NCI-H524 treated with DMSO at 0.1 percent for 48 hours (cell line): ENCODE data around the gene IQSEC3.
"Not testable (repeated sequence)": the region's sequence is repeated elsewhere in the genome, so short reads cannot be mapped to it uniquely, and the experiment has no call there.

ENCODE experiments used
- DNase-seq: peaks from one replicate; lab custom pipeline; 2025; lab: John Stamatoyannopoulos, UW

The IQSEC3 gene

GRCh38 chr12:66428-66781, at the start of gene IQSEC3:
IQSEC3 (plus strand) TSS chr12:66767; CDS start chr12:66883, 116 bp downstream.
- DNase-seq = not testable (repeated sequence)

GRCh38 chr12:17370-18340, 48.9 kb upstream of the IQSEC3 start:
- DNase-seq = not testable (repeated sequence)

- DNase-seq = not testable (repeated sequence)
These were observed 47.6 kb upstream of the IQSEC3 start for GRCh38 chr12:18821-19567.

GRCh38 chr12:19906-20305, 46.7 kb upstream of the IQSEC3 start:
- DNase-seq = not testable (repeated sequence)

DNA sequence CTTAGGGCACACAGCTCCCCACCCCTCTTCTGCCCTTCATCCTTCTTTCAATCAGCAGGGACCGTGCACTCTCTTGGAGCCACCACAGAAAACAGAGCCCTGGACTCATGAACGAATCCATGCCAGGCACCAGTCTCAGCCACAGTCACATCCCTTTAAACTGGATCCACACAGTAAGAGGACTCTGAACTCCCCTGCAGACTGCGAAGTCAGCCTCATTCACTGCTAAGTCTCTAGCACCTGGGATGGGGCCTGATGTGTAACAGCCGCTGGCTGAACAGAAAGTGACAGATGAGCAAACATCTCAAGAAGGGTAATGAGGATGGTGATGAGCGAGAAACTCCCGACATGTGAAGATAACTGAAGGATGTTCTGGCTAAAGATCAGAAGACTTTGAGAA, 45.8 kb upstream of the IQSEC3 start:
- DNase-seq = no peak

DNA sequence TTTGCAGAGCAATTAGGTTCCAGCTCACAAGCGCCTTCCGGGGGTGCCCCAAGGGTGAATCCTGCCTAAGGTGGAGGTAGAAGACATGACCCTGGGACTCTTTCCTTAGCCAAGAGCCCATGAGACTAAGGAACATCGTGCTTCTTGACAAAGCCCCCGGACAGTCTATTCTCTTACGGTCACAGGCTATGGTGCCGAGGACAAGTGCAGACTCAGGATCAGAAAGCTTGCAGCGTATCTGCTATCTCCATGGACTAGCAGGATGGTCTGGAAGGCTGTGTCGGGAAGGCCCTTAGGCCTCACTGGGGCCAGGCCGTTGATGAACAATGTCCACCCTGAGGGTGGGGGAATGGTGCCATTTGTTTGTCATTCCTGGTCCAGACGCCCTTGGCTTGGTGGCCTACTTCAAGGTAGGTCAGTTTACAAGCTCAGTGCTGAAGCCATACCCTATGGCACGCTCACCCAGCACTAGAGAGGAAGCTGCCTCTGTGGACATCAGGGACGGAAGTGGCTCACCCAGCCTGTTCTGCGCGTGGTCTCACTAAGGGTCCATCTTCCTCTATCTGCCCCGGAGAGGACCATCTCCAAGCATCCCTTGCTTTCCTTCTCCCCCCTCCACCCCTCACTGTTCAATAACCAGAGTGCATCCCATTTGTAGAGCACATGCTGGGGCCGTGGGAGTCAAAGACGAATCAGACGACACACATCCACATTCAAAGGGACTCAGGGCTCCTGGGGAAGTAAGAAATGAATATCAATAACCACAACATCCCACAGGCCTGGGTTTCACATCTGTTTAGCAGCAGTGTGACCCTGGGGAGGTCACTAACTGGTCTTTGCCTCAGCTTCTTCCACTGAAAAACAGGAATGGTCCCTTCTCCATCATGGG, 45.0 kb upstream of the IQSEC3 start:
- no peak for DNase-seq

DNA sequence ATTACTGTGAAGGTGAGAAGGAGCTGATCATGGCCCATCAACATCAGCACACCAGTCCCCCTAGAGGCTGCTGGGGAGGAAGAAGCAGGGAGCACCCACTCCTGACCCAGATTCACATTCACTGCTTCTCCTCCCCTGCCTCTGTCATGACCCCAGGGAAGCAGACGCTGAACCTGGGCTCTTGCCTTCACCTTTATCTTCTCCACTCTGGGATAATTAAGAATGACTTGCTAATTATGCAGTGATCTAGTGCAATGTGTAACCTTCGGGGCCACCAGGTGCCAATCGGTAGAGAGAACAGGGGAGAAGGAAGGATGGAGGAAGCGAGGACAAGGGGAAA, 44.4 kb upstream of the IQSEC3 start:
- DNase-seq = no peak

DNA sequence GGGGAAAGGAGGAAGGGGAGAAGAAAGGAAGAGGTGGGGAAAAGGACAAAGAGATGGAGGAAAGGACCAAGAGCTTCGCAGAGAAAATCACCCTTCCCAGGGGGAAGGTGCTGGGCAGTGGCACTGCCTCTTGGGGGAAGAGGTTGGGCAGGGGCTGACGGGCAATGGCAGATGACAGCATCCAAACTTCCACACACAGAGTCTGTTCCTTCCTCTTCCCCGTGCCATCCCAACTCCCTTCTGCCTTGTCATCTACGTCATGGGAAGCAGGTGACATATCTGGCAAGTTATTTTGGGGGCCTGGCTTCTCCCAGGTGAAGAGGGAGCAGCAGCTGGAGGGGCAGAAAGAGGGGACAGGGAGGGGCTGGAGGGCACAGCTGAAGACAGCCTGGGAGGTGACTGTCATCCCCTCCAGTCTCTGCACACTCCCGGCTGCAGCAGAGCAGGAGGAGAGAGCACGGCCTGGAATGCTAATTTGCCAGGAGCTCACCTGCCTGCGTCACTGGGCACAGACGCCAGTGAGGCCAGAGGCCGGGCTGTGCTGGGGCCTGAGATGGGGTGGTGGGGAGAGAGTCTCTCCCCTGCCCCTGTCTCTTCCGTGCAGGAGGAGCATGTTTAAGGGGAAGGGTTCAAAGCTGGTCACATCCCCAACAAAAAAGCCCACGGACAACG, 43.9 kb upstream of the IQSEC3 start:
- no peak for DNase-seq

GRCh38 chr12:27904-28303, 38.7 kb upstream of the IQSEC3 start:
- DNase-seq = not testable (repeated sequence)

DNA sequence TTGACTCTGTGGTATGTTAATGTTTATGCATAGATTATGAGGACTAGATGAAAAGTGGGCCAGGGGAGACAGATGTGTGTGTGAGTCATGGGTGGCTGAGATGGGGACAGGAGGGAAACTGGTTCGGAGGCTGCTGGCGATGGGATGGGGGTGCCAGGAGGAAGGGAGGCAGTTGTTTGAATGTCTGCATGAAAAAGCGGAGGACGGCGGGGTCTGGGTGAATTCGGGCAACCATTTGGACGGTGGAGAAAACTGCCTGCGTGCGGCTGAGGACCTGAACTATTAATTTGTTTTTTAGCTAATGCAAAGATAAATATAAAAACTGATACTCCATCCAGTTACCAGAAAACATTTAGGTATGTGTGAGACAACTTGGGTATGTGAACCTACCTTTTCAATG, 27.8 kb upstream of the IQSEC3 start:
- not testable (repeated sequence) for DNase-seq

- DNase-seq = not testable (repeated sequence)
These were observed 26.9 kb upstream of the IQSEC3 start for GRCh38 chr12:39555-40265.

- not testable (repeated sequence) for DNase-seq
These were observed 22.2 kb upstream of the IQSEC3 start for GRCh38 chr12:44352-44751.

DNA sequence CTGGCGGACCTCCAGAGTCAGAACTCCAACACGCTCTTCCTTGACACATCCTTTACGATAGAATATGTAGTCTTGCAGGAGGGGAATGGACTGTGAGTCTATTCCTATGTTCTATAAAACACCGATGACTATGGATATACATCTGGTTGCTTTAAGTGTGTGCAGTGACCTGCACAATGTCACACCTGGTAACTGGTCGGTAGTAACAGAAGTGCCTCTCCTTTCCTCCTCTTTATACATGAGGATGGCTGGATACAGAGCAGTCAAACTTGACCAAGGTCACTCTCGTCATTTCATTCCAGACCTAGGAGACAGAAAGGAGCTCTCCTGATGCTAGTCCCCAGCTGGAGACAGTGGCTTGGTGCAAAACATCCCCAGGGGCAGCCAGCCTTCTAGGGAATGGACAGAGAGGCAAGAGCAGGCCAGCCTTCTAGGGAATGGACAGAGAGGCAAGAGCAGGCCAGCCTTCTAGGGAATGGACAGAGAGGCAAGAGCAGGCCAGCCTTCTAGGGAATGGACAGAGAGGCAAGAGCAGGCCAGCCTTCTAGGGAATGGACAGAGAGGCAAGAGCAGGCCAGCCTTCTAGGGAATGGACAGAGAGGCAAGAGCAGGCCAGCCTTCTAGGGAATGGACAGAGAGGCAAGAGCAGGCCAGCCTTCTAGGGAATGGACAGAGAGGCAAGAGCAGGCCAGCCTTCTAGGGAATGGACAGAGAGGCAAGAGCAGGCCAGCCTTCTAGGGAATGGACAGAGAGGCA, 21.2 kb upstream of the IQSEC3 start:
- DNase-seq = not testable (repeated sequence)

DNA sequence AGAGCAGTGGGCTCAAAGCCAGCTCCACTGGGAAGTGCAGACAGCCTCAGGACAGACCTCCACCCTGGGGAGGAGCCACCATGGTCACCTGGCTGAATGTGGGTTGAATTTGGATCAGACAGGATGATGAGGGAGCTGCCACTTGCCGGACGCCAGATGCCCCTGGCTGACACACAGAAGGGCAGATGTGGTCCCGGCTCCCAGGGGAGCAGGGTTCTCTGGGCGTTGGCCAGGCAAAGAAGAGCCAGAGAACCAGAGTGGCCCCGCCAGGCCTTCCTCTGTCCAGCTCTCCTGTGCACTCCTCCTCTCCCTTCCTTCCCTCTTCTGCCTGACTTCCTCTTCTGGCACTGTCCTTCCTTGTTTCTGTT, 20.6 kb upstream of the IQSEC3 start:
- DNase-seq = not testable (repeated sequence)

DNA sequence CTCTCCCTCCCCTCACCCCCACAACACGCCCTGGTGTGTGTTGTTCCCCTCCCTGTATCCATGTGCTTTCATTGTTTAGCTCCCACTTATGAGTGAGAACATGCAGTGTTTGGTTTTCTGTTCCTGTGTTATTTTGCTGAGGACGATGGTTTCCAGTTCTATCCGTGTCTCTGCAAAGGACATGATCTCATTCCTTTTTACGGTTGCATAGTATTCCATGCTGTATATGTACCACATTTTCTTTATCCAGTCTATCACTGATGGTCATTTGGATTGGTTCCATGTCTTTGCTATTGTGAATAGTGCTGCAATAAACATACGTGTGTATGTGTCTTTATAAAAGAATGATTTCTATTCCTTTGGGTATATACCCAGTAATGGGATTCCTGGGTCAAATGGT, 20.0 kb upstream of the IQSEC3 start:
- not testable (repeated sequence) for DNase-seq

GRCh38 chr12:47699-48226, 18.8 kb upstream of the IQSEC3 start:
- not testable (repeated sequence) for DNase-seq

- DNase-seq = not testable (repeated sequence)
These were observed 17.4 kb upstream of the IQSEC3 start for GRCh38 chr12:49149-49548.

GRCh38 chr12:51087-51486, 15.5 kb upstream of the IQSEC3 start:
- not testable (repeated sequence) for DNase-seq

DNA sequence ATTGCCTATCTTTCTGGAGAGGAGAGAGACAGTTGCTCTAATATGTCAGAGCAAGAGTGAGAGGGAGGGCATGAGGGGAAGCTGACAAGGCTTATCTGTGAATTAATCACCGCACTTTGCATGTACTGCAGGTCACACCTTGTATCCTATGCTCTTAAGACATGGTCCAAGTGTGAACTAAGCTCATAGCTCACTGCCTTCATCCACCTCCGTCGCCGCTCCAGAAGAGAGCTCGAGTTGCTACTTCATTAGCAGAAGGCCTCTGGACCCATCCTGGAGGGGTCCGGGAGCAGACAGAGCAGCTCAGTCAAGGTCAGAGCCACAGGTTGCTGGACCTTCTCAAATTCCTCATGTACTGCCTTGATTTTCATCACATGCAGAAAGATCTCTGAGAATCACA, 14.6 kb upstream of the IQSEC3 start:
- not testable (repeated sequence) for DNase-seq
